Panc1 (cell line): ENCODE results near the gene CLDN7. TPM values are rescaled to one million over a fixed set of nuclear protein-coding genes. Genes with fewer than 3 reads are reported as not detected.

Experiments used
- ATAC-seq: fragments of 200-7000 bp; cut with Tn5 transposase; 2 replicates; pipeline ENCODE4 v1.9.1; 2020; ENCODE audit warnings: mild to moderate bottlenecking, moderate library complexity
- BruUV-seq: library from RNA; stranded (reverse); fragments of 400-500 nt; replicated peaks from 2 replicates; lab custom pipeline; 2021; lab: Mats Ljungman, UMichigan
- CTCF ChIA-PET: fragments of 300-600 bp; sonication (Branson Sonifier 250); formaldehyde crosslinking; loops from one replicate; lab custom pipeline; 2022; ENCODE audit warnings: antibody characterized with exemption; lab: Charles Lee
- POLR2A ChIA-PET: fragments of 300-600 bp; sonication (Branson Sonifier 250); formaldehyde crosslinking; loops from one replicate; lab custom pipeline; 2022; ENCODE audit warnings: antibody characterized with exemption; lab: Charles Lee
- DNase-seq: peaks from one replicate; pipeline ENCODE4 v3.0.0-alpha.2; 2010; ENCODE audit warnings: low read depth, low spot score
- H3K27ac ChIP-seq: 2 replicates; pipeline ENCODE4 v1.5.1; 2011; ENCODE audit warnings: mild to moderate bottlenecking, low read length, inconsistent platforms
- H3K27me3 ChIP-seq: fragments of 200-500 bp; sonication (Bioruptor generic); 2 replicates; pipeline ENCODE4 v1.6.0; 2014; ENCODE audit warnings: low read length, inconsistent platforms; ENCODE audit not compliant: control insufficient read depth, insufficient read depth
- H3K36me3 ChIP-seq: fragments of 200-500 bp; sonication (Bioruptor generic); 2 replicates; pipeline ENCODE4 v1.5.1; 2014; ENCODE audit warnings: inconsistent platforms, mild to moderate bottlenecking, low read length, moderate library complexity; ENCODE audit not compliant: control insufficient read depth, insufficient read depth
- H3K4me1 ChIP-seq: 2 replicates; pipeline ENCODE4 v1.5.1; 2011; ENCODE audit warnings: inconsistent platforms, mild to moderate bottlenecking, low read length, moderate library complexity; ENCODE audit not compliant: control insufficient read depth, insufficient read depth
- H3K4me3 ChIP-seq, 2 experiments: 2 replicates each; pipeline ENCODE4 v1.5.1; 2011 to 2012; ENCODE audit warnings: low read depth in 2 of 2, low read length in 2 of 2, mild to moderate bottlenecking in 2 of 2, inconsistent platforms in 1 of 2, moderate library complexity in 1 of 2
- H3K9me3 ChIP-seq: fragments of 200-500 bp; sonication (Bioruptor generic); 2 replicates; pipeline ENCODE4 v1.5.1; 2014; ENCODE audit warnings: low read depth, mild to moderate bottlenecking, inconsistent platforms, low read length, moderate library complexity; ENCODE audit not compliant: control insufficient read depth, insufficient read depth
- CTCF ChIP-seq: fragments of 450-650 bp; IDR thresholded peaks from 2 replicates; pipeline ENCODE4 v1.5.1; 2017; ENCODE audit warnings: mild to moderate bottlenecking
- POLR2AphosphoS5 ChIP-seq: IDR thresholded peaks from 2 replicates; pipeline ENCODE4 v1.6.1; 2012; ENCODE audit warnings: mild to moderate bottlenecking, low read depth, low read length, moderate library complexity
- REST ChIP-seq, 2 experiments: IDR thresholded peaks; 2 replicates each; pipeline ENCODE4 v1.6.1; 2011 to 2012; ENCODE audit warnings: low read depth in 2 of 2, control low read depth in 1 of 2, low read length in 1 of 2, mild to moderate bottlenecking in 1 of 2, moderate library complexity in 1 of 2; ENCODE audit not compliant: insufficient read depth in 1 of 2
- SIN3A ChIP-seq: IDR thresholded peaks from 2 replicates; pipeline ENCODE4 v1.6.1; 2012; ENCODE audit warnings: low read depth, mild to moderate bottlenecking, low read length, moderate library complexity, borderline replicate concordance; ENCODE audit not compliant: insufficient read depth
- TCF7L2 ChIP-seq: IDR thresholded peaks from 2 replicates; pipeline ENCODE4 v1.6.1; 2011; ENCODE audit warnings: mild to moderate bottlenecking, low read depth, low read length, inconsistent platforms
- in situ Hi-C: cut with HindIII; loops from 2 replicates; pipeline ENCODE4 v1.10.0; 2016; ENCODE audit warnings: low sequenced_read_pairs, low pct_unique_long_range_greater_than_20kb
- intact Hi-C: fragments of 100-400 bp; cut with micrococcal nuclease; formaldehyde crosslinking; loops from one replicate; pipeline ENCODE4 v1.10.0; 2022; ENCODE audit not compliant: unreplicated experiment
- total RNA-seq: library from RNA; stranded (reverse); gene quantifications from one replicate; pipeline ENCODE4 v1.2.1, GENCODE V29; 2021; ENCODE audit not compliant: unreplicated experiment

CLDN7 gene
- total RNA-seq, 1 experiment from 2014 or later: 43.1 TPM

- BruUV-seq: no TSS peak
- H3K36me3 ChIP-seq: peaks cover 5% of the 10 kb centered on the region; the same call in 1 of the 2 replicates
- H3K4me1 ChIP-seq: peaks cover 45% of the 10 kb centered on the region
- H3K27ac ChIP-seq: peak overlapping the region; percentile 75
- H3K4me3 ChIP-seq: no peak overlapping the region
- CTCF ChIA-PET: no interaction called here
- ATAC-seq (peak; percentile 2; the same call in 1 of the 2 replicates), DNase-seq (no peak)
- intact Hi-C loops (no loop called here), in situ Hi-C loops (no loop called here)
- TF ChIP-seq POLR2AphosphoS5 (no peak), TCF7L2 (no peak), SIN3A (no peak), REST (IDR thresholded peaks at IDR 0.05; ENCODE audit: insufficient read depth in 1 of 2, low read depth in 2 of 2, low read length in 1 of 2) (no peak), CTCF (no peak)
- H3K9me3 ChIP-seq: no peaks in the 10 kb centered on the region
- no peaks in the 10 kb centered on the region for H3K27me3 ChIP-seq
- POLR2A ChIA-PET: no interaction called here
Measured at GRCh38 chr17:7224661-7225111, 37.6 kb downstream of the CLDN7 start.

- H3K4me1 ChIP-seq: peaks cover 50% of the 10 kb centered on the region
- in situ Hi-C loops (no loop called here), intact Hi-C loops (no loop called here)
- H3K27ac ChIP-seq: peak overlapping the region; percentile 57
- ChIA-PET POLR2A (no interaction called here), CTCF (no interaction called here)
- no peak overlapping the region for H3K4me3 ChIP-seq
- TF ChIP-seq TCF7L2 (no peak), CTCF (no peak), SIN3A (no peak), POLR2AphosphoS5 (0 out of 2 replicates have a peak, but pooled peaks have one; percentile 17), REST (IDR thresholded peaks at IDR 0.05; ENCODE audit: insufficient read depth in 1 of 2, low read depth in 2 of 2, low read length in 1 of 2) (no peak)
- 0 out of 2 replicates have a peak, but pooled peaks have one; percentile 2 for ATAC-seq
- no TSS peak for BruUV-seq
- no peak for DNase-seq
- H3K27me3 ChIP-seq: no peaks in the 10 kb centered on the region
- no peaks in the 10 kb centered on the region for H3K9me3 ChIP-seq
- H3K36me3 ChIP-seq: peaks cover 5% of the 10 kb centered on the region; the same call in 1 of the 2 replicates
Measured at GRCh38 chr17:7224110-7224509, 38.2 kb downstream of the CLDN7 start.
